Superior temporal gyrus (tissue), 1 donor: ENCODE measurements around the gene CAP1.
"Not testable (repeated sequence)": the region's sequence is repeated elsewhere in the genome, so short reads cannot be mapped to it uniquely, and the experiment has no call there.

Experiments
- DNase-seq: peaks from one replicate; pipeline ENCODE4 v3.0.0-alpha.2; 2016; ENCODE audit errors: extremely low spot score

CAP1 gene, protein sequence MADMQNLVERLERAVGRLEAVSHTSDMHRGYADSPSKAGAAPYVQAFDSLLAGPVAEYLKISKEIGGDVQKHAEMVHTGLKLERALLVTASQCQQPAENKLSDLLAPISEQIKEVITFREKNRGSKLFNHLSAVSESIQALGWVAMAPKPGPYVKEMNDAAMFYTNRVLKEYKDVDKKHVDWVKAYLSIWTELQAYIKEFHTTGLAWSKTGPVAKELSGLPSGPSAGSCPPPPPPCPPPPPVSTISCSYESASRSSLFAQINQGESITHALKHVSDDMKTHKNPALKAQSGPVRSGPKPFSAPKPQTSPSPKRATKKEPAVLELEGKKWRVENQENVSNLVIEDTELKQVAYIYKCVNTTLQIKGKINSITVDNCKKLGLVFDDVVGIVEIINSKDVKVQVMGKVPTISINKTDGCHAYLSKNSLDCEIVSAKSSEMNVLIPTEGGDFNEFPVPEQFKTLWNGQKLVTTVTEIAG

DNA sequence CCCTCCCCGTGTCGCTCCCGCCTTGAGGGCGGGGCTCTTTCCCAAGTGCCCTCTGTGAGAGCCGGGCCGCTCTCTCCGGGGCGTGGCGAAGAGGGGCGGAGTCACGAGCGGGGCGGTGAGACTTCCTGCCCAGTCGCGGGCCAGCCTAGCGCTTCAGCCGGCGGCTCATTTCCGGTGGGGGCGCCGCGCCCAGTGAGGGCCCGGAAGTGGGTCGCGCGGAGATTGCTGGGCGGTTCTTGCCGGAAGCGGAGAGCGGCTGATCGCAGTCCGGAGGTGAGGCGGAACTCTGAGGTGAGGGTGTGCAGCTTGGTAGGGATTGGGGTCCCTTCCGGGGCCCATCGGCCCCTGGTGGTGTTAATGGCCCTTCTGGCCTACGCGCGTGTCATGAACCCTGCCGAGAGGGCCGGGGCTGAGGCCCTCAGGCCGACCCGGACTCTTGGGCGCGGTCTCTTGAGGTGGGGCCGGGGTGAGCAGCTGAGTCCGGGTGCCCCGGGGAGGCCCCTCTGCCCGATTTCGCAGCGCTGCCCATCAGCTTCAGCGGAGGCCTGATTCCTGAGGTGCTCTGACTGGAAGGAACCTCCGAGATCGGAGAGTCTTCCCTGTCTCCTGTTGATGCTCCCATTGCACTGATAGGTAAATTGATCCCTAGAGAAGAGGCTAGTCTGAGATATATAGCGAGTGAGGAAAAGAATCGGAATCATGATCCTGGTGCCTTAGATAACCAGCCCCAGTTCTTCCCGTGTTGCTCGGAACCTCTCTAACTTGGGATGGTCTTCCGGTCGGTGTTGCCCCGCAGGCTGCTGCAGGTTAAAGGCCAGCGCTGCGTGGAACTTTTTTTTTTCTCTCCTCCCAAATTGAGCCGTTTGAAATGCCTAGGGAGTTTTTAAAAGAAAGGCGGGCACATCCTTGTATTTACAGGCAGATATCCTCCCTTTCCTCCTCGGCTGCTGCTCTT lies at the start of gene CAP1:
TSS of gene CAP1 (plus strand) at position 219 of the 955 bp plus-strand sequence. CDS start 18,618 bp downstream, outside the sequence.
- DNase-seq = peak; percentile 98

DNA sequence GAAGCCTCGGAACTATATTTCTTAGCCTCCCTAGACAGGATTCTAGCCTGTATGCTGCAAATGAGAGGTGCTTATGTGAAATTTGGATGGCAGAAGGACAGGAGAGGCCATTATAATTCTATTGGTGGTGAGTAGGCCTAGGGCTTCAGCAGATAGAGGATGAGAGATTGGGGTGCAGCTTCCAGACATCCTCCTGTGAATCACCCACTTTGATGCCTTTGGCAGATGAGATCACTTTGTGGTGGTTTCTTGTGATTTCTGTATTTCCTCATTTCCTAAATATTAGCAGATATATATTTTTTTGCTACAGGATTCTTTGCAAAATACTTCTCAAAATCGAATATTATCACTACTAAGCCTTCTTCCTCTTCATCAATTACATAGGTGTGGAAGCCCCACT lies 48.3 kb upstream of the CAP1 start:
- no peak for DNase-seq

DNA sequence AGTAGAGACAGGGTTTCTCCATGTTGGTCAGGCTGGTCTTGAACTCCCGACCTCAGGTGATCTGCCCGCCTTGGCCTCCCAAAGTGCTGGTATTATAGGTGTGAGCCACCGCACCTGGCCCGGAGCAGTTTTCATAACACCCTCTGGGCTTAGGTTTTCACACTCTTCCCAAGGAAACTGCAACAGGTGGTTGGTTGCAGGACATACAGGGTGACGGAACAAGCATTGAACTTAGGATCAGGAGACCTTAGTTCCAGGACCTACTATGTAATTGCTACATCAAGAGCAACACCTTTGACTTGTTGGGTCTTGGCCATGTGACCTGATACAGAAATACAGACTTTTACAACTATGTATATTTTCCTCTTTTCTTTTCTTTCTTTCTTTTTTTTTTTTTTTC lies 47.6 kb upstream of the CAP1 start:
- DNase-seq = no peak

DNA sequence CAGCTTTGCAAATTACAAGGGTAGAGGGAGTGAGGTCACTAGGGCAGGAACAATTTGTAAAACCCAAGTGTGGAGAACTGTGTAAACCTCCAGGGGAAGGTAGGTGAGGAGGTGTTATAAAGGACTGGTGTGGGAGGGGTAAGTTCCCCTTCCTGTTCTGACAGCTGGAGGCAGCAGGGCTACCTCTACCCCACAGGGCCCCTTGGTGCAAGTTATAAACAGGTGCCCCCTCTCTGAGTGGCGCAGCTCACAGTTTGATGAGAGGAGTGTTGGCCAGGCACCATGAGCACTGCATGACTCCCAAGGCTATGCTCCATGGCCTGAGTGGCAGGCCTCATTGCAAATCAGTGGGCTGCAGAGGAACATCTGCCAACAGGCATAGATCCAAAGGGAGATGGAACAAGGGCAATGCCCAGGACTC lies 44.5 kb upstream of the CAP1 start:
- no peak for DNase-seq

GRCh38 chr1:39996396-39997004 lies 44.0 kb upstream of the CAP1 start:
- DNase-seq = no peak

DNA sequence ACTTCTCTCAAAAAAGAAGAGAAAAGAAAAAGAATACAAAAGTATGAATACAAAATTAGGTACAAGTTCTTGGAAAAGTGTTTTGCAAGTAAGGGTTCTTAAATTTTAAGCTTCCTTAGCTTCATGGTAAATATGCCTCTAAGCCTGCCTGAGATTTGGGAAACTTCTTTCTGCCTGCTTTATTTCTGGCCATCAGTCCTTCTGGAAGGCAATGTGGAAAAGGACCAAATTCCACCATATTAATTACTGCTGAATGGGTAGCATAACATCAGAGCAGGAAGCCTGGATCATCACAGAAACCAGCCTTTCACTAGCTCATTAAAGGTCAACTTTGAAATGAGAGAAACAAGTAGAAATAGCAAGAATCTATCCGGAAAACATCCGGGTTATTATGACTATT lies 39.1 kb upstream of the CAP1 start:
- DNase-seq = no peak

GRCh38 chr1:40003156-40004093 lies 37.1 kb upstream of the CAP1 start:
- DNase-seq = no peak

DNA sequence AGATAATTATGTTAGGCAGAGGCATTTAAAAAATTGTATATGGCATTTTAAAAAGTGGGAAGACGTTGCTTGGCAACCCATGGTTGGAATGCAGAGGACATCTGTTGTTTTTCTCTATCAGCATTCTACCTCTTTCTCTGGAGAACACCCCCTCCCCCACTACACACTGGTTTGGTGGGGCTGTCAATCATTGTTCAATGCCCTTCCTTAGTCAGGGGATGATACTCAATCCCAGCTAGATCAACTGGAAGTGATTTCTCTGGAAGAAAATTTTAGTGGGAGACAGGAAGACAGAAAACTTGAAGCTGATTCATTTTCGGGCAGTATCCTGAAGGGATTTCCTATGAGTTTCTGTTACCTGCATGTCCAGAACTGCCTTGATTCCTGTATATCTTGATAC lies 35.7 kb upstream of the CAP1 start:
- DNase-seq = no peak

DNA sequence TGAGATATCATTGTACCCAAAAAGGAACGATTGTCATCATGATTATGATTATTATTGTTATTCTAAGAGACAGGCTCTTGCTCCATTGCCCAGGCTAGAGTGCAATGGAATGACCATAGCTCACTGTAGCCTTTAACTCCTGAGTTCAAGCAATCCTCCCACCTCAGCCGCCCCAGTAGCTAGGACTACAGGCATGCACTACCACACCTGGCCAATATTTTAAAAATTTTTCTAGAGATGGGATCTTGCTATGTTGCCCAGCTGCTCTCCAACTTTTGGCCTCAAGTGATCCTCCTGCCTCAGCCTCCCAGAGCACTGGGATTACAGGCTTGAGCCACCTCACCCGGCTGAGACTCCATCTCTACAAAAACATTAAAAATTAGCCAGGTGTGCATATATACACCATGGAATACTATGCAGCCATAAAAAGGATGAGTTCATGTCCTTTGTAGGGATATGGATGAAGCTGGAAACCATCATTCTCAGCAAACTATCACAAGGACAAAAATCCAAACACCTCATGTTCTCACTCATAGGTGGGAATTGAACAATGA lies 33.0 kb upstream of the CAP1 start:
- DNase-seq = not testable (repeated sequence)

DNA sequence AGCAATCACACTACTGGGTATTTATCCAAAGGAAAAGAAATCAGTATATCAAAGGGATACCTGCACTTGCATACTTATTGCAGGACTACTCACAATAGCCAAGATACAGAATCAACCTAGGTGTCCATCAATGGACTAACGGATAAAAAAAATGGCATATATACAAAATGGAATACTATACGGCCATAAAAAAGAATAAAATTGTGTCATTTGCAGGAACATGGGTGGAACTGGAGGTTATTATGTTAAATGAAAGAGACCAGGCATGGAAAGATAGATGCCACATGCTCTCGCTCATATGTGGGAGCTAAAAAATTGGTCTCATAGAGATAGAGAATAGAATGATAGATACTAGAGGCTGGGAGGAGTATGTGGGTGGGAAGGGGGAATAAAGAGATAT lies 29.3 kb upstream of the CAP1 start:
- no peak for DNase-seq

DNA sequence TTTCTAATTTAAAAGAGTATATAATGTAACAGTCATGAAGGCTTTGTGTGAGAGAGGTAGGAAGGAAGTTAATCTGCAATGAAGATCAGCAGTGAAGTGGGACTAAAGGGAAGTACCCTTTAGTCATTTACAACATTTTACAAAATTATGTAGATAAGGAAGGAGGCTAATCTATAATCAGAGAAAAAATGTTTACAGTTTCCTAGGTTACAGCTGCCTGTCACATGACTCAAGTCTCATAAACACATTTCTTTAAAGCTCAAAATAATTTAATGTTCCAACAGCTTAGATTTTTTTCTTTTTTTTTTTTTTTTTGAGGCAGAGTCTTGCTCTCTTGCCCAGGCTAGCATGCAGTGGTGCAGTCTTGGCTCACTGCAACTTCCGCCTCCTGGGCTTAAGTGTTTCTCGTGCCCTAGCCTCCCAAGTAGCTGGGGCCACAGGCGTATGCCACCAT lies 26.2 kb upstream of the CAP1 start:
- DNase-seq = no peak

- DNase-seq = no peak
Observed at GRCh38 chr1:40014812-40015594, 25.5 kb upstream of the CAP1 start.

DNA sequence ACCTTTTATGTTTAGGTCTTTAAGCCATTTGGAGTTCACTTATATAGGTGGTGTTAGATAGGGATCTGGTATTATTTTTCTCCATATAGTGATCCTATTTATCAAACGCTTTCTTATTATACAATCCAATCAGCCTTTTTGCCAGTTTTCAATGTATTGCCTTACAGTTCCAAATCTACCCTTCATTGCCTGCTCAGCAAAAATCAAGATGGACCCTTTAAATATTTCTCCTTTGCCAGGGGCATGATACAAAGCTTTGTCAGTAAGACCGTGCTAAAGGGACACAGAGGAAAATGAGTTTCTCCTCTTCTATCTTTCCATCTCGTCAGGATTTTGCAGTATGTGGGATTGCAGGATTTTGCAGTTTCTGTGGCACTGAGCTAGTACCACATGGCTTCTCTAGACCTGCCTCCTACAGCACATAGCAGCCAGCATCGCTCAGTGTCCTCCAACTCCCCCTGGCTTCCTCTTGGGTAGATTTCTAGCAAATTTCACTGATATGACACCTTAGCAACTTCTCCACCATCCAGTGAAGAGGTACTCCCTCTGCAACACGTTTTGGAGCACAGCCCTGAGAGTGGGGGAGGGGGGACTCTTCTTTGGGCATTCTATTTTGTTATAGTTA lies 22.5 kb upstream of the CAP1 start:
- DNase-seq = no peak

GRCh38 chr1:40020447-40021085 lies 20.0 kb upstream of the CAP1 start:
- no peak for DNase-seq

GRCh38 chr1:40023379-40023944 lies 17.1 kb upstream of the CAP1 start:
- DNase-seq = no peak

DNA sequence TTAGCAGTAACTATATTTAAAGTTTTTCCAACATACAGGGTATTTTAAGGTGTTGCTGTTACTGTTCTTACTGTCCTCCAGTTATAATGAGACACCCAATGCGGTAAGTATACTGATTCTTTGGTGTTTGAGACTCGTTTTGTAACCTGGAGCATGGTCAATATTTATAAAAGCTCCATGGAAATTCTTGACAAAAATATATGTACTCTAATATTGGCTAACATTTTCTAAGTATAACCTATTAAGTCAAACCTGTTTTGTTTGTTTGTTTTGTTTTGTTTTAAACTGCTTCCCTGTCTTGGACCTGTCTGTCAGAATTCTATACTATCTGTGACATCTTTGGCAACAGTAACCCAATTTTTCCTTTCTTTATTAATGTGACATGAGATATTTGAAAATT lies 15.9 kb upstream of the CAP1 start:
- DNase-seq = no peak

DNA sequence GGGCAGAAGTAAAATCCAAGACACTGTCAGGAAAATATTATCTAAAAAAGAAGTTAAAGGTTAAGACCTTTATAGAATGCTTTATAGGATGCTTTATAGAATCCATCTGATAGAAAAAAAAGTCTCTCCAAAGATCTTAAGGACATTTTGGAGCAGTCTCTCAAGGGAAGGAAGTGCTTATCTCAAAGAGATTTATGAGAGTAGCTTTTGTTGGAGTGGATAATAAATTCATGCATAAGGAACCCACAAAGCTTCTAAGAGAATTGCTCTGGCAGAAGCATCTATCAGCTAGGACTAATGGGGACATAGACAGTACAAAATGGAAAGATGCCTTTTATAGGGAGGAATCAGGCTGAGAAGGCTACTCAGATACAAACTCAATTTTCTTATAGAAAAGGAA lies 12.9 kb upstream of the CAP1 start:
- DNase-seq = no peak

DNA sequence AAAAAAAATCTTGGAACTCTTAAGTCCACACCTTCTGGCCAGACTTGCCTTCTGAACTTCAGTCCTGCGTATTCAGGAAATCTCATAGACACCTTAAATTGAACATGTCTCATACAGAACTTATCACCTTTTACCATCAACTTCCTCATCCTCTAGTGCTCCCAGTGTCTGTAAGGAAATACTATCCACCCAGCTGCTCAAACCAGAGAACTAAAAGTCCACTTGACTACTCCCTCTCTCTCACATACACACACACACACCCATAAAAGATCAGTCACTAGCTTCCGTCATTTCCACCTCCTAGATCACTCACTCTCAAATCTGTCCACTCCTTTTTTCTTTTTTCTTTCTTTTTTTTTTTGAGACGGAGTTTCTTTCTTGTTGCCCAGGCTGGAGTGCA lies 10.9 kb upstream of the CAP1 start:
- no peak for DNase-seq
